GM12878 (cell line): ENCODE results near the gene NSG2.

ENCODE experiments used
- ATF3 ChIP-seq: IDR thresholded peaks from 2 replicates; pipeline ENCODE4 v1.6.1; 2011; ENCODE audit warnings: low read depth, mild to moderate bottlenecking, low read length, moderate library complexity, borderline replicate concordance; ENCODE audit errors: extremely low read depth
- CTCF ChIP-seq, 3 experiments: IDR thresholded peaks in 2 of 3; conservative IDR thresholded peaks in 1 of 3; 2 replicates each; pipeline ENCODE4 v1.5.1; 2011; ENCODE audit warnings: low read depth in 3 of 3, low read length in 3 of 3, mild to moderate bottlenecking in 3 of 3, control low read depth in 2 of 3, moderate library complexity in 2 of 3, inconsistent platforms in 1 of 3, mixed read lengths in 1 of 3; ENCODE audit not compliant: control insufficient read depth in 2 of 3, insufficient read depth in 1 of 3; ENCODE audit errors: extremely low read depth in 1 of 3
- HCFC1 ChIP-seq: fragments of 150-350 bp; IDR thresholded peaks from 2 replicates; pipeline ENCODE4 v1.6.1; 2014; ENCODE audit warnings: low read length
- KAT2A ChIP-seq: conservative IDR thresholded peaks from 2 replicates; pipeline ENCODE4 v1.6.1; 2011; ENCODE audit warnings: low read depth, low read length; ENCODE audit not compliant: control insufficient read depth
- MAX ChIP-seq: IDR thresholded peaks from 2 replicates; pipeline ENCODE4 v1.6.1; 2012; ENCODE audit warnings: low read depth, low read length, improper control_type of control experiment
- NR2C2 ChIP-seq: IDR thresholded peaks from 2 replicates; pipeline ENCODE4 v1.6.1; 2011; ENCODE audit warnings: borderline replicate concordance, low read depth; ENCODE audit not compliant: control insufficient read depth, insufficient read length
- PBX3 ChIP-seq: IDR thresholded peaks from 2 replicates; pipeline ENCODE4 v1.6.1; 2011; ENCODE audit warnings: mild to moderate bottlenecking, low read depth, low read length, moderate library complexity; ENCODE audit not compliant: insufficient replicate concordance
- RAD21 ChIP-seq: IDR thresholded peaks from 2 replicates; pipeline ENCODE4 v1.6.1; 2011; ENCODE audit warnings: mild to moderate bottlenecking, low read depth, low read length, moderate library complexity; ENCODE audit not compliant: insufficient read depth
- RCOR1 ChIP-seq: conservative IDR thresholded peaks from 2 replicates; pipeline ENCODE4 v1.6.1; 2012; ENCODE audit warnings: low read depth, low read length, improper control_type of control experiment
- USF1 ChIP-seq: IDR thresholded peaks from 2 replicates; pipeline ENCODE4 v1.6.1; 2011; ENCODE audit warnings: borderline replicate concordance, low read depth, mild to moderate bottlenecking, moderate library complexity, mixed read lengths, low read length; ENCODE audit not compliant: insufficient read depth; ENCODE audit errors: extremely low read length

- no peak for TF ChIP-seq MAX
- no peak for TF ChIP-seq KAT2A
- TF ChIP-seq CTCF (IDR thresholded peaks at IDR 0.05 in 2 of 3, conservative IDR thresholded peaks at IDR 0.05 in 1 of 3; ENCODE audit: control insufficient read depth in 2 of 3, extremely low read depth in 1 of 3, insufficient read depth in 1 of 3, low read depth in 3 of 3, low read length in 3 of 3) = no peak
- TF ChIP-seq HCFC1 = no peak
- no peak for TF ChIP-seq RCOR1
- no peak for TF ChIP-seq RAD21
- no peak for TF ChIP-seq ATF3
- no peak for TF ChIP-seq NR2C2
- no peak for TF ChIP-seq USF1
- TF ChIP-seq PBX3 = no peak
Measured at GRCh38 chr5:174020928-174021304, 24.6 kb upstream of the NSG2 start.
